Sigmoid colon (tissue), 4 donors: ENCODE data around the gene SLC26A8.

Experiments used
- CTCF ChIP-seq, 4 experiments: fragments of 450-650 bp in 3 of 4; fragments of 200-600 bp in 1 of 4; IDR thresholded peaks; one replicate each; pipeline ENCODE4 v1.5.1; 2016 to 2019; ENCODE audit warnings: antibody characterized with exemption in 4 of 4, mild to moderate bottlenecking in 3 of 4, moderate library complexity in 2 of 4
- EP300 ChIP-seq, 4 donors: sonication (generic); formaldehyde crosslinking; IDR thresholded peaks; one replicate each; pipeline ENCODE4 v1.6.1; 2017; ENCODE audit warnings: antibody characterized with exemption in 4 of 4
- POLR2A ChIP-seq, 2 donors: fragments of 450-650 bp; IDR thresholded peaks; one replicate each; pipeline ENCODE4 v1.6.1; 2016; ENCODE audit warnings: antibody characterized with exemption in 2 of 2, mild to moderate bottlenecking in 2 of 2, moderate library complexity in 2 of 2
- POLR2AphosphoS5 ChIP-seq, 4 donors: sonication (generic); formaldehyde crosslinking; IDR thresholded peaks; one replicate each; pipeline ENCODE4 v1.6.1; 2017; ENCODE audit warnings: antibody characterized with exemption in 4 of 4

- TF ChIP-seq POLR2A (IDR thresholded peaks at IDR 0.05) (no peak), CTCF (IDR thresholded peaks at IDR 0.05) (no peak), POLR2AphosphoS5 (IDR thresholded peaks at IDR 0.05) (no peak), EP300 (IDR thresholded peaks at IDR 0.05) (no peak)
Measured at GRCh38 chr6:36042618-36043260, 18.3 kb upstream of the SLC26A8 start.
